IMR-90 (cell line): ENCODE measurements around the gene ROR2. TPM values are rescaled to one million over a fixed set of nuclear protein-coding genes. Genes with fewer than 3 reads are reported as not detected.

ENCODE experiments used
- ATAC-seq: fragments of 200-7000 bp; cut with Tn5 transposase; 2 replicates; pipeline ENCODE4 v1.9.1; 2020; ENCODE audit warnings: low read depth, mild to moderate bottlenecking, moderate library complexity
- BruUV-seq: library from RNA; stranded (reverse); fragments of 400-500 nt; replicated peaks from 2 replicates; lab custom pipeline; 2021; lab: Mats Ljungman, UMichigan
- CTCF ChIA-PET: fragments of 300-600 bp; formaldehyde crosslinking; extraction: SDS; loops from one replicate; lab custom pipeline; 2021; ENCODE audit warnings: antibody characterized with exemption; lab: Yijun Ruan, JAX
- POLR2A ChIA-PET: fragments of 300-600 bp; sonication (Branson Sonifier 250); formaldehyde crosslinking; loops from one replicate; lab custom pipeline; 2022; ENCODE audit warnings: antibody characterized with exemption; ENCODE audit not compliant: unreplicated experiment; lab: Charles Lee
- DNase-seq: peaks from one replicate; pipeline ENCODE4 v3.0.0; 2013
- H2AFZ ChIP-seq: replicated peaks from 2 replicates; pipeline ENCODE3; 2013; ENCODE audit warnings: low read length, mild to moderate bottlenecking; ENCODE audit not compliant: poor library complexity
- H2AK5ac ChIP-seq: 2 replicates; pipeline ENCODE4 v1.6.1; 2013; ENCODE audit warnings: low read depth, low read length, inconsistent platforms
- H2AK9ac ChIP-seq: replicated peaks from 2 replicates; pipeline ENCODE3; 2013; ENCODE audit warnings: mild to moderate bottlenecking, low read depth, low read length, moderate library complexity; ENCODE audit not compliant: poor library complexity
- H2BK120ac ChIP-seq: 2 replicates; pipeline ENCODE4 v1.6.1; 2013; ENCODE audit warnings: low read depth, low read length, inconsistent platforms
- H2BK15ac ChIP-seq: 3 replicates; pipeline ENCODE4 v1.6.1; 2013; ENCODE audit warnings: low read depth, low read length, inconsistent platforms
- H2BK20ac ChIP-seq: 2 replicates; pipeline ENCODE4 v1.6.1; 2013; ENCODE audit warnings: low read depth, mild to moderate bottlenecking, inconsistent platforms, low read length, moderate library complexity
- H2BK5ac ChIP-seq: 2 replicates; pipeline ENCODE4 v1.6.1; 2013; ENCODE audit warnings: mild to moderate bottlenecking, low read depth, low read length, inconsistent platforms; ENCODE audit not compliant: poor library complexity, severe bottlenecking
- H3K14ac ChIP-seq: replicated peaks from 2 replicates; pipeline ENCODE4 v1.6.1; 2013; ENCODE audit warnings: low read depth, low read length, inconsistent platforms
- H3K18ac ChIP-seq: 2 replicates; pipeline ENCODE4 v1.6.1; 2013; ENCODE audit warnings: low read depth, low read length, control low read depth
- H3K23ac ChIP-seq: 2 replicates; pipeline ENCODE4 v1.6.1; 2013; ENCODE audit warnings: low read depth, low read length, inconsistent platforms
- H3K27ac ChIP-seq: 2 replicates; pipeline ENCODE4 v1.5.1; 2013; ENCODE audit warnings: mild to moderate bottlenecking, control low read depth, low read length; ENCODE audit not compliant: insufficient read depth
- H3K27me3 ChIP-seq: 2 replicates; pipeline ENCODE4 v1.6.1; 2013; ENCODE audit warnings: low read length; ENCODE audit not compliant: control insufficient read depth, insufficient read depth
- H3K36me3 ChIP-seq: 2 replicates; pipeline ENCODE4 v1.6.1; 2013; ENCODE audit warnings: low read length, mixed read lengths; ENCODE audit not compliant: control insufficient read depth, insufficient read depth
- H3K4ac ChIP-seq: 2 replicates; pipeline ENCODE4 v1.6.1; 2013; ENCODE audit warnings: low read depth, low read length, inconsistent platforms
- H3K4me1 ChIP-seq: 2 replicates; pipeline ENCODE4 v1.6.1; 2013; ENCODE audit warnings: low read length, mixed read lengths; ENCODE audit not compliant: control insufficient read depth, insufficient read depth
- H3K4me2 ChIP-seq: 2 replicates; pipeline ENCODE4 v1.6.1; 2013; ENCODE audit warnings: low read depth, mild to moderate bottlenecking, control low read depth, low read length, moderate library complexity
- H3K4me3 ChIP-seq: 2 replicates; pipeline ENCODE4 v1.5.1; 2013; ENCODE audit warnings: low read depth, mild to moderate bottlenecking, control low read depth, low read length, moderate library complexity; ENCODE audit not compliant: insufficient read depth
- H3K56ac ChIP-seq: 2 replicates; pipeline ENCODE4 v1.6.1; 2013; ENCODE audit warnings: low read length, inconsistent platforms; ENCODE audit not compliant: insufficient read depth; ENCODE audit errors: extremely low read depth
- H3K79me1 ChIP-seq, 2 experiments: 2 replicates each; pipeline ENCODE4 v1.6.1; 2013; ENCODE audit warnings: low read length in 2 of 2, inconsistent platforms in 1 of 2, low read depth in 1 of 2
- H3K9ac ChIP-seq: 2 replicates; pipeline ENCODE4 v1.6.1; 2013; ENCODE audit warnings: low read depth, low read length, control low read depth
- H3K9me1 ChIP-seq: 2 replicates; pipeline ENCODE4 v1.6.1; 2013; ENCODE audit warnings: low read length, inconsistent platforms; ENCODE audit not compliant: insufficient read depth
- H3K9me3 ChIP-seq: 2 replicates; pipeline ENCODE4 v1.6.1; 2013; ENCODE audit warnings: low read length; ENCODE audit not compliant: control insufficient read depth, insufficient read depth
- H4K20me1 ChIP-seq: 2 replicates; pipeline ENCODE4 v1.6.1; 2013; ENCODE audit warnings: low read length, inconsistent platforms; ENCODE audit not compliant: insufficient read depth
- H4K5ac ChIP-seq: 2 replicates; pipeline ENCODE4 v1.6.1; 2013; ENCODE audit warnings: mild to moderate bottlenecking, low read depth, low read length, control low read depth
- H4K8ac ChIP-seq, 2 experiments: 2 replicates each; pipeline ENCODE4 v1.6.1; 2013; ENCODE audit warnings: low read depth in 2 of 2, low read length in 2 of 2, control low read depth in 1 of 2, inconsistent platforms in 1 of 2
- H4K91ac ChIP-seq: 2 replicates; pipeline ENCODE4 v1.6.1; 2013; ENCODE audit warnings: low read depth, low read length, inconsistent platforms; ENCODE audit not compliant: insufficient read depth
- BHLHE40 ChIP-seq: fragments of 150-350 bp; IDR thresholded peaks from 2 replicates; pipeline ENCODE4 v1.6.1; 2016; ENCODE audit warnings: mild to moderate bottlenecking, low read depth, low read length
- CHD1 ChIP-seq: IDR thresholded peaks from 2 replicates; pipeline ENCODE4 v1.6.1; 2012; ENCODE audit warnings: low read depth, low read length, improper control_type of control experiment
- FOS ChIP-seq: fragments of 150-350 bp; IDR thresholded peaks from 2 replicates; pipeline ENCODE4 v1.6.1; 2016; ENCODE audit warnings: low read depth, low read length
- MAFK ChIP-seq: IDR thresholded peaks from 2 replicates; pipeline ENCODE4 v1.6.1; 2012; ENCODE audit warnings: low read depth, low read length, improper control_type of control experiment
- MAZ ChIP-seq: IDR thresholded peaks from 2 replicates; pipeline ENCODE4 v1.6.1; 2012; ENCODE audit warnings: low read depth, mild to moderate bottlenecking, low read length, improper control_type of control experiment, moderate library complexity, borderline replicate concordance
- NFE2L2 ChIP-seq: fragments of 150-350 bp; IDR thresholded peaks from 2 replicates; pipeline ENCODE4 v1.6.1; 2016; ENCODE audit warnings: low read depth, mild to moderate bottlenecking, low read length
- USF2 ChIP-seq: fragments of 150-350 bp; IDR thresholded peaks from 2 replicates; pipeline ENCODE4 v1.6.1; 2017; ENCODE audit warnings: mild to moderate bottlenecking, antibody characterized with exemption, low read length, low read depth
- WGBS, 2 experiments: methylation state at CpG; one replicate each; pipeline versions ENCODE4 v1.1.5 to v1.1.7; 2013; ENCODE audit warnings: missing lambda C conversion rate in 2 of 2; ENCODE audit not compliant: insufficient read length in 1 of 2; ENCODE audit errors: extremely low coverage in 2 of 2; 5-methylcytosine and 5-hydroxymethylcytosine counted together
- dilution Hi-C: fragments of 300-500 bp; cut with HindIII; formaldehyde crosslinking; loops from one replicate; pipeline ENCODE4 v1.14.3; 2018; ENCODE audit warnings: low sequenced_read_pairs; ENCODE audit not compliant: unreplicated experiment
- in situ Hi-C: fragments of 300-500 bp; cut with MboI; formaldehyde crosslinking; loops from 3 replicates; pipeline ENCODE4 v1.14.3; 2019; ENCODE audit warnings: low sequenced_read_pairs, inconsistent platforms, mixed read lengths
- intact Hi-C: fragments of 100-400 bp; cut with micrococcal nuclease; formaldehyde crosslinking; loops from 2 replicates; pipeline ENCODE4 v1.10.0; 2022
- polyA plus RNA-seq, 3 experiments: library from polyadenylated mRNA; depleted of rRNA; stranded (reverse); fragments of >200 nt; gene quantifications; 2 replicates each; pipeline ENCODE4 v1.2.3, GENCODE V29; 2012; ENCODE audit warnings: low replicate concordance in 1 of 3
- total RNA-seq: library from RNA; depleted of rRNA; stranded (reverse); fragments of >200 nt; gene quantifications from 2 replicates; pipeline ENCODE4 v1.2.3, GENCODE V29; 2012
- TF ChIP-seq, protein P1 (sequence below): fragments of 150-350 bp; IDR thresholded peaks from 2 replicates; pipeline ENCODE4 v1.6.1; 2016; ENCODE audit warnings: low read depth, mild to moderate bottlenecking, low read length, moderate library complexity, borderline replicate concordance

Gene ROR2
- total and polyA plus RNA-seq, 2 of the 4 experiments (the other 2 are of a cell fraction): 2.3 to 4.8 TPM

GRCh38 chr9:91736898-91737601, 213.0 kb downstream of the ROR2 start:
- no peak overlapping the region for H3K4ac ChIP-seq
- WGBS, 2 experiments: 93% methylated on average over 6 of the region's 16 CpGs; no CpG with 5 or more reads in 1 of the 2 experiments
- H3K79me1 ChIP-seq: no peaks in the 10 kb centered on the region
- H3K4me3 ChIP-seq: no peak overlapping the region
- no peak overlapping the region for H2BK20ac ChIP-seq
- H3K56ac ChIP-seq: no peak overlapping the region
- dilution Hi-C loops (no loop called here), in situ Hi-C loops (no loop called here), intact Hi-C loops (no loop called here)
- H4K20me1 ChIP-seq: no peaks in the 10 kb centered on the region
- no peak overlapping the region for H4K8ac ChIP-seq
- H3K9me1 ChIP-seq: no peaks in the 10 kb centered on the region; the same call in 1 of the 2 replicates
- no peak overlapping the region for H2BK5ac ChIP-seq
- no peak overlapping the region for H3K23ac ChIP-seq
- TF ChIP-seq CHD1 (no peak), MAFK (no peak), BHLHE40 (no peak), MAZ (no peak), FOS (no peak), NFE2L2 (no peak), USF2 (no peak)
- TF ChIP-seq, protein P1, sequence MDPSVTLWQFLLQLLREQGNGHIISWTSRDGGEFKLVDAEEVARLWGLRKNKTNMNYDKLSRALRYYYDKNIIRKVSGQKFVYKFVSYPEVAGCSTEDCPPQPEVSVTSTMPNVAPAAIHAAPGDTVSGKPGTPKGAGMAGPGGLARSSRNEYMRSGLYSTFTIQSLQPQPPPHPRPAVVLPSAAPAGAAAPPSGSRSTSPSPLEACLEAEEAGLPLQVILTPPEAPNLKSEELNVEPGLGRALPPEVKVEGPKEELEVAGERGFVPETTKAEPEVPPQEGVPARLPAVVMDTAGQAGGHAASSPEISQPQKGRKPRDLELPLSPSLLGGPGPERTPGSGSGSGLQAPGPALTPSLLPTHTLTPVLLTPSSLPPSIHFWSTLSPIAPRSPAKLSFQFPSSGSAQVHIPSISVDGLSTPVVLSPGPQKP: no peak
- DNase-seq (no peak), ATAC-seq (no peak)
- no peak overlapping the region for H3K18ac ChIP-seq
- H3K9me3 ChIP-seq: no peaks in the 10 kb centered on the region
- H3K36me3 ChIP-seq: peaks cover 30% of the 10 kb centered on the region; the same call in 1 of the 2 replicates
- no peak overlapping the region for H4K5ac ChIP-seq
- POLR2A ChIA-PET: no interaction called here
- H3K27ac ChIP-seq: no peak overlapping the region
- peaks cover 2% of the 10 kb centered on the region; the same call in 1 of the 2 replicates for H3K4me1 ChIP-seq
- no peak overlapping the region for H2BK15ac ChIP-seq
- no peak overlapping the region for H2AK5ac ChIP-seq
- no peak overlapping the region for H2AK9ac ChIP-seq
- H3K4me2 ChIP-seq: no peak overlapping the region
- H3K9ac ChIP-seq: no peak overlapping the region
- no peak overlapping the region for H2AFZ ChIP-seq
- no peak overlapping the region for H2BK120ac ChIP-seq
- H3K27me3 ChIP-seq: no peaks in the 10 kb centered on the region
- no peak overlapping the region for H3K14ac ChIP-seq
- CTCF ChIA-PET: no interaction called here
- no TSS peak for BruUV-seq
- no peak overlapping the region for H4K91ac ChIP-seq
